GM23338 (cell line): Measurements from ENCODE around the gene PDE6A. TPM values are rescaled to one million over a fixed set of nuclear protein-coding genes. Genes with fewer than 3 reads are reported as not detected.

Experiments used
- ATAC-seq: fragments of 200-7000 bp; cut with Tn5 transposase; 3 replicates; pipeline ENCODE4 v1.9.1; 2020
- DNase-seq: peaks from one replicate; pipeline ENCODE4 v3.0.0-alpha.2; 2015; ENCODE audit warnings: low spot score
- H2AFZ ChIP-seq: fragments of 200-600 bp; sonication (generic); 2 replicates; pipeline ENCODE4 v1.8.0; 2016; ENCODE audit warnings: antibody characterized with exemption, mild to moderate bottlenecking, moderate library complexity
- H3F3A ChIP-seq: fragments of 200-600 bp; sonication (generic); replicated peaks from 2 replicates; pipeline ENCODE4 v1.8.0; 2017; ENCODE audit warnings: antibody characterized with exemption, mixed run types, low read depth
- H3K27ac ChIP-seq: fragments of 200-600 bp; sonication (generic); 2 replicates; pipeline ENCODE4 v1.6.1; 2016; ENCODE audit warnings: low read depth
- H3K27me3 ChIP-seq: fragments of 200-600 bp; sonication (generic); 2 replicates; pipeline ENCODE4 v1.8.0; 2016; ENCODE audit warnings: mild to moderate bottlenecking, mixed run types, moderate library complexity; ENCODE audit not compliant: insufficient read depth
- H3K36me3 ChIP-seq: fragments of 200-600 bp; sonication (generic); 2 replicates; pipeline ENCODE4 v1.8.0; 2016; ENCODE audit warnings: mild to moderate bottlenecking; ENCODE audit not compliant: insufficient read depth
- H3K4me1 ChIP-seq: fragments of 200-600 bp; sonication (generic); 2 replicates; pipeline ENCODE4 v1.8.0; 2016; ENCODE audit warnings: mild to moderate bottlenecking, moderate library complexity; ENCODE audit not compliant: insufficient read depth
- H3K4me2 ChIP-seq: fragments of 200-600 bp; sonication (generic); 2 replicates; pipeline ENCODE4 v1.7.1; 2017; ENCODE audit warnings: mixed run types
- H3K4me3 ChIP-seq: fragments of 200-600 bp; sonication (generic); 2 replicates; pipeline ENCODE4 v1.6.1; 2016; ENCODE audit warnings: mixed run types
- H3K79me2 ChIP-seq: fragments of 200-600 bp; sonication (generic); replicated peaks from 2 replicates; pipeline ENCODE4 v1.8.0; 2017; ENCODE audit warnings: mild to moderate bottlenecking; ENCODE audit not compliant: insufficient read depth
- H3K9me2 ChIP-seq: fragments of 200-600 bp; sonication (generic); 2 replicates; pipeline ENCODE4 v1.8.0; 2017; ENCODE audit not compliant: insufficient read depth
- H4K20me1 ChIP-seq: fragments of 200-600 bp; sonication (generic); replicated peaks from 2 replicates; pipeline ENCODE4 v1.8.0; 2017; ENCODE audit warnings: mild to moderate bottlenecking; ENCODE audit not compliant: insufficient read depth
- H3K27ac Mint-ChIP-seq: 2 replicates; pipeline ENCODE4 v1.8.0; 2020; ENCODE audit warnings: inconsistent platforms, mild to moderate bottlenecking, moderate library complexity, mixed read lengths
- H3K27me3 Mint-ChIP-seq: 3 replicates; pipeline ENCODE4 v1.8.0; 2022; ENCODE audit warnings: low read depth, mild to moderate bottlenecking, moderate library complexity, mixed read lengths, inconsistent platforms; ENCODE audit not compliant: insufficient read depth, poor library complexity
- H3K36me3 Mint-ChIP-seq: 3 replicates; pipeline ENCODE4 v1.8.0; 2021; ENCODE audit warnings: low read depth, mild to moderate bottlenecking, inconsistent platforms, moderate library complexity, mixed read lengths
- H3K4me1 Mint-ChIP-seq: 3 replicates; pipeline ENCODE4 v1.8.0; 2020; ENCODE audit warnings: mild to moderate bottlenecking, inconsistent platforms, mixed read lengths
- H3K4me3 Mint-ChIP-seq: 3 replicates; pipeline ENCODE4 v1.8.0; 2021; ENCODE audit warnings: moderate library complexity, mild to moderate bottlenecking, inconsistent platforms, mixed read lengths
- H3K9me3 Mint-ChIP-seq: 3 replicates; pipeline ENCODE4 v1.8.0; 2020; ENCODE audit warnings: moderate library complexity, mild to moderate bottlenecking, inconsistent platforms, mixed read lengths
- CTCF ChIP-seq, 2 experiments: fragments of 200-600 bp in 1 of 2; sonication (generic) in 1 of 2; conservative IDR thresholded peaks; 2 replicates each; pipeline versions ENCODE4 v1.5.1 to v1.6.1; 2016 to 2017; ENCODE audit warnings: antibody characterized with exemption in 2 of 2, low read depth in 2 of 2, mild to moderate bottlenecking in 2 of 2, moderate library complexity in 1 of 2
- ETS1 ChIP-seq: IDR thresholded peaks from 2 replicates; pipeline ENCODE4 v1.6.1; 2016; ENCODE audit warnings: antibody characterized with exemption
- EZH2 ChIP-seq: fragments of 200-600 bp; sonication (generic); IDR thresholded peaks from one replicate; pipeline ENCODE4 v1.8.0; 2017; ENCODE audit warnings: antibody characterized with exemption, mild to moderate bottlenecking, low read depth; ENCODE audit not compliant: unreplicated experiment
- JUNB ChIP-seq: IDR thresholded peaks from one replicate; pipeline ENCODE4 v1.6.1; 2016; ENCODE audit warnings: antibody characterized with exemption; ENCODE audit not compliant: unreplicated experiment
- NANOG ChIP-seq: IDR thresholded peaks from 2 replicates; pipeline ENCODE4 v1.6.1; 2016; ENCODE audit warnings: antibody characterized with exemption, borderline replicate concordance
- STAT1 ChIP-seq: IDR thresholded peaks from one replicate; pipeline ENCODE4 v1.6.1; 2016; ENCODE audit warnings: antibody characterized with exemption; ENCODE audit not compliant: unreplicated experiment
- ZNF114 ChIP-seq: fragments of 250-450 bp; sonication (Bioruptor Pico); IDR thresholded peaks from 2 replicates; pipeline ENCODE4 v1.5.0; 2020; ENCODE audit warnings: mild to moderate bottlenecking, moderate library complexity
- ZNF331 ChIP-seq: fragments of 250-450 bp; sonication (Bioruptor Pico); IDR thresholded peaks from 2 replicates; pipeline ENCODE4 v1.5.0; 2020; ENCODE audit warnings: low read depth, mild to moderate bottlenecking, moderate library complexity
- ZNF462 ChIP-seq: fragments of 250-450 bp; sonication (Bioruptor Pico); IDR thresholded peaks from 2 replicates; pipeline ENCODE4 v1.5.0; 2020; ENCODE audit warnings: mild to moderate bottlenecking, moderate library complexity
- polyA plus RNA-seq: library from polyadenylated mRNA; unstranded; fragments of >200 nt; fragmentation: Nextera tagmentation; extraction: Ambion mirVana; gene quantifications from 2 replicates; pipeline ENCODE4 v1.2.1, GENCODE V29; 2016
- total RNA-seq: library from RNA; depleted of rRNA; stranded (reverse); fragments of >200 nt; shearing (Covaris generic); gene quantifications from 2 replicates; pipeline ENCODE4 v1.2.3, GENCODE V29; 2014

The PDE6A gene
- total and polyA plus RNA-seq, 2 experiments from 2014 or later, result 0.08 TPM; not detected in 1

- no peaks in the 10 kb centered on the region for H3K79me2 ChIP-seq
- Mint-ChIP-seq H3K36me3 (no peaks in the 10 kb centered on the region), H3K27ac (no peak overlapping the region), H3K9me3 (no peaks in the 10 kb centered on the region), H3K4me3 (no peak overlapping the region), H3K27me3 (peaks cover 9% of the 10 kb centered on the region), H3K4me1 (peaks cover 11% of the 10 kb centered on the region)
- no peaks in the 10 kb centered on the region for H3K9me2 ChIP-seq
- no peaks in the 10 kb centered on the region for H3K27me3 ChIP-seq
- no peak for TF ChIP-seq ZNF331 (CRISPR knock-in tag)
- no peak for TF ChIP-seq JUNB
- TF ChIP-seq CTCF (conservative IDR thresholded peaks at IDR 0.05; ENCODE audit: low read depth in 2 of 2), result 0 out of 4 replicates have a peak, but pooled peaks have one; percentile 14 to 17
- no peak for TF ChIP-seq ZNF114 (CRISPR knock-in tag)
- H3K27ac ChIP-seq, result no peak overlapping the region
- no peaks in the 10 kb centered on the region for H3K36me3 ChIP-seq
- H2AFZ ChIP-seq, result no peak overlapping the region
- DNase-seq, result no peak
- H3K4me1 ChIP-seq, result peaks cover 17% of the 10 kb centered on the region
- no peak for ATAC-seq
- no peak overlapping the region for H3K4me3 ChIP-seq
- H4K20me1 ChIP-seq, result no peaks in the 10 kb centered on the region
- no peak overlapping the region for H3K4me2 ChIP-seq
- H3F3A ChIP-seq, result no peaks in the 10 kb centered on the region; the same call in 1 of the 2 replicates
Measured at GRCh38 chr5:149863830-149864229, 80.8 kb downstream of the PDE6A start.

GRCh38 chr5:149863176-149863575 is 81.4 kb downstream of the PDE6A start:
- Histone ChIP-seq H3F3A (no peaks in the 10 kb centered on the region; the same call in 1 of the 2 replicates), H3K9me2 (no peaks in the 10 kb centered on the region), H3K4me1 (peaks cover 17% of the 10 kb centered on the region), H3K4me2 (no peak overlapping the region), H3K27me3 (no peaks in the 10 kb centered on the region), H3K36me3 (no peaks in the 10 kb centered on the region), H3K79me2 (no peaks in the 10 kb centered on the region), H3K27ac (no peak overlapping the region), H2AFZ (no peak overlapping the region), H3K4me3 (no peak overlapping the region), H4K20me1 (no peaks in the 10 kb centered on the region)
- Mint-ChIP-seq H3K9me3 (no peaks in the 10 kb centered on the region), H3K27me3 (peaks cover 9% of the 10 kb centered on the region), H3K27ac (no peak overlapping the region), H3K36me3 (no peaks in the 10 kb centered on the region), H3K4me1 (peaks cover 11% of the 10 kb centered on the region), H3K4me3 (no peak overlapping the region)
- ATAC-seq (no peak), DNase-seq (no peak)
- no peak for TF ChIP-seq ZNF114 (CRISPR knock-in tag)
- no peak for TF ChIP-seq NANOG
- TF ChIP-seq JUNB, result no peak
- TF ChIP-seq ZNF462 (CRISPR knock-in tag), result no peak
- TF ChIP-seq ZNF331 (CRISPR knock-in tag), result no peak
- TF ChIP-seq ETS1, result no peak
- no peak for TF ChIP-seq STAT1
- TF ChIP-seq EZH2, result no peak
- TF ChIP-seq CTCF (conservative IDR thresholded peaks at IDR 0.05; ENCODE audit: low read depth in 2 of 2), result no peak
